COLO668 (cell line): Measurements from ENCODE around the gene CCDC148.

Source experiments
- DNase-seq: peaks from one replicate; lab custom pipeline; 2025; ENCODE audit not compliant: unreplicated experiment; lab: John Stamatoyannopoulos, UW

Gene CCDC148

DNA sequence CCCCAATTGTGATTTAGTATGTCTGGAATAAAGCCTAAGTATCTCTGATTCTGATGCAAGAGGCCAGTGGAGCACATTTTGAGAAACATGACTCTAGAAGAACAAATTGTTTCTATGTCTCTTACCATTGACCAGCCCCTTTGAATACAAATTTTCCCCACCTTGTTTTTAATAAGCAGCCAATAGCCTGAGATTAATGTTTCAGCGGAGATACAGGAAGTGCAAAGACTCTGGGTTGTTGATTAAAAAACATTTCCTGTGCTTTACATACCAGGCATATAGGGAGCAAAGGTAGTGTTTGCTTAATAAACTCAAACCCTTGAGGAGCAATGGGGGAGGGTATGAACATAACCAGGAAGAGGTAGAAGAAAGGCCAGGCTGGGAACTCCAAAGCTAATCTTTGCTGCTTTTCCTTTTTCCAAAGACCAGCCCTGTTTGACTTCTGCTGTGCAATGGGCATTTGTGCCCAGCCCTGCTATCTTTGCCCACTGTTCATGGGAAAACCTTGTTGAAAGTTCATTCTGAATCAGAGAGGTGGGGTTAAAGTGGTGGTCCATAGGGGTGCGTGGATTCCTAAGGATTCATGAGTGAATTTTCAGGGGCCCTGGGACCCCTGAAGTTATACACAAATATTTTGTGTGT lies 325.6 kb downstream of the CCDC148 start:
- DNase-seq, result peak; percentile 25

- DNase-seq, result no peak
These were observed 327.5 kb downstream of the CCDC148 start for GRCh38 chr2:158129037-158129436.

GRCh38 chr2:158128168-158128973 lies 328.2 kb downstream of the CCDC148 start:
- peak; percentile 55 for DNase-seq

DNA sequence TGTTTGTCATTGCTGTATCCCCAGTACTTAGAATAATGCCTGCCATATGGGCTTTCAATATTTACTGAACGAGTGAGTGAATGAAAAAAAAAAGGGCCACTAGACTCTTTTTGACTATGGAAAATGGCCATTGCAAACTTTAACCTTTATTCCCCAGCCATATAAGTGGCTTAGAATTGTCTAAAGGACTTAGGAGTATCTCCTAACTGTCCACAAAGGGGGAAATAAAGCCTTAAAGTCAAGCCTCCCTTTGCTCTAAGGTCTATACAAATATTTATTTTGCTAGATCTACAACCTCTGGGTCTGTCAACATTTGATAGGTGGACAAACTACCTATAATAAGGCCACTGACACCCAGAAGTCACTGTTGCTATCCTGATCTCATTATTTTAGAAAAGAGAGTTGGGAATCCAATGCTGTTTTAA lies 329.2 kb downstream of the CCDC148 start:
- no peak for DNase-seq

DNA sequence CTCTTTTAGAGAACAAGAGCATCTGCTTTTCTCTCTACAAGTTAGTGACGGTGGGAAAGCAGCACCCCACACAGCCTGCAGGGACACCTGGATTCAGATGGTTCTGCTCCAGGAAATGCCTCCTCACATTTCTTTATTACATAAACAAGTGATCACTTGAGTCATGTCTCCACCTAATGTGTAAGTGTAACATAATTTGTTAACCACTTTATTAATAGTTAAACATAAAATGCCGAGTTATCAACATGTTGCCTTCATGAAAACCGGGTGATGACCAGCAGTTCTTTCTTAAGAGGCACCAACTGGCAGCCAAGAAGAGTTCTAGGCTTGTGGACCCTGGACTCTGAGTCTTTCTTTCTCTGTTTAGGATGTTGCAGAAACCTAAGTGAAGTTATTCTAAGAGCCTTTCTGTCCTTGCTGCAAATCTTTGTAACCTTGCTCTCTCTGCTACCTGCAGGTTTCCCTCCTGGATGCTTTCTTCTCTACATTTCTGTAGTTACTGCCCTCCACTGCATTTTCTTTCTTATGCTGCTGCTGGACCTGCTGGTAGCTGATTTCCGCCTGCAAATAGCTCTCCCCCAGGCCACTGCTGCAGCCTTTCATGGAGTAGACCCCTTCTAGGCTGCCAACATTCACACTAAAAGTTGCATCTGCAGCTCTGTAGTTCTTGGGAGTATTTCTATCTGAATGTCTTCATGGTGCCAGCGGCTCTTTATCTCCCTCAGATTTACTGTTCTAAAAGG lies 330.6 kb downstream of the CCDC148 start:
- peak; percentile 16 for DNase-seq

DNA sequence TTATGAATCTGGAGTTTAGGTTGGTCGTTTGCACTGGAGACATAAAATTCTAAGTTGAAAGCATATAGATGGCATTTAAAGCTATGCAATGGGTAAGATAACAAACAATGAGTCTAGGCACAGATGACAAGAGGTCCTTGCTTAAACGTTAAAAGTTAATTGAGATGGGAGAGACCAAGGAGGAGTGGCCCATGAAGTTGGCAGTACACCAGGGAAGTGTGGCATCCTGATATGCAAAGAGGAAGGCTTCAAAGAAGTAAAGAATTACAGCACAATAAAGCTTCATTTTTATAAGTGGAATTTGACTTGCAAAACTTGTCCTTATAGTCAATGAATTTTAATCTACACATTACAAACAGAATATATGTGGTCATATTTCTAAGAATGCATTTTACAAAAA lies 331.7 kb downstream of the CCDC148 start:
- DNase-seq, result no peak
